Skeletal muscle cell (primary cell): ENCODE results near the gene SCAMP1.

ENCODE experiments used
- DNase-seq: peaks from one replicate; pipeline ENCODE4 v3.0.0-alpha.2; 2010; ENCODE audit warnings: low read depth
- H3K4me3 ChIP-seq: 2 replicates; pipeline ENCODE4 v1.5.1; 2011; ENCODE audit warnings: low read depth, mild to moderate bottlenecking, control low read depth, low read length, moderate library complexity

The SCAMP1 gene

GRCh38 chr5:78506261-78507024 lies 146.0 kb downstream of the SCAMP1 start:
- no peak overlapping the region for H3K4me3 ChIP-seq
- DNase-seq: no peak

DNA sequence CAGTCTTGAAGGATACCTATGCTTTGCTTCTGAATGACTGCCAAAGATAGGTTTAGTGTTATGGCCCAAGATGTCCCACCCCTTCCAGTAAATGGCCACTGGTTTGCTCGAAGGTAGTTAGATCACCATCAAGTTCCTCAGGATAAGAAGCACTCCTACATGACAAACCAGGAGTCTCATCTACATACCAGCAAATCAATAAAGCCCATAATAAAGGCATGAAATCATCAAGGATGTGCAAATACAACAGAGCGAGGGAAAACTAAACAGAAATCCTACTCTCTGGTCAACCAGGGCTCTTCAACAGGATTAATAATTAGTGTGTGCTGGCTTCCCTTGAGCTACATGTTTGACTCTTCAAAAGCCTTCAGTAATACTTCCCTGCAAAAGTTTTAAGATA lies 147.1 kb downstream of the SCAMP1 start:
- DNase-seq: no peak
- no peak overlapping the region for H3K4me3 ChIP-seq

- DNase-seq: no peak
- H3K4me3 ChIP-seq: no peak overlapping the region
These were observed 147.9 kb downstream of the SCAMP1 start for GRCh38 chr5:78508186-78508765.

GRCh38 chr5:78509145-78509865 lies 148.9 kb downstream of the SCAMP1 start:
- peak overlapping the region; percentile 32 for H3K4me3 ChIP-seq
- no peak for DNase-seq

DNA sequence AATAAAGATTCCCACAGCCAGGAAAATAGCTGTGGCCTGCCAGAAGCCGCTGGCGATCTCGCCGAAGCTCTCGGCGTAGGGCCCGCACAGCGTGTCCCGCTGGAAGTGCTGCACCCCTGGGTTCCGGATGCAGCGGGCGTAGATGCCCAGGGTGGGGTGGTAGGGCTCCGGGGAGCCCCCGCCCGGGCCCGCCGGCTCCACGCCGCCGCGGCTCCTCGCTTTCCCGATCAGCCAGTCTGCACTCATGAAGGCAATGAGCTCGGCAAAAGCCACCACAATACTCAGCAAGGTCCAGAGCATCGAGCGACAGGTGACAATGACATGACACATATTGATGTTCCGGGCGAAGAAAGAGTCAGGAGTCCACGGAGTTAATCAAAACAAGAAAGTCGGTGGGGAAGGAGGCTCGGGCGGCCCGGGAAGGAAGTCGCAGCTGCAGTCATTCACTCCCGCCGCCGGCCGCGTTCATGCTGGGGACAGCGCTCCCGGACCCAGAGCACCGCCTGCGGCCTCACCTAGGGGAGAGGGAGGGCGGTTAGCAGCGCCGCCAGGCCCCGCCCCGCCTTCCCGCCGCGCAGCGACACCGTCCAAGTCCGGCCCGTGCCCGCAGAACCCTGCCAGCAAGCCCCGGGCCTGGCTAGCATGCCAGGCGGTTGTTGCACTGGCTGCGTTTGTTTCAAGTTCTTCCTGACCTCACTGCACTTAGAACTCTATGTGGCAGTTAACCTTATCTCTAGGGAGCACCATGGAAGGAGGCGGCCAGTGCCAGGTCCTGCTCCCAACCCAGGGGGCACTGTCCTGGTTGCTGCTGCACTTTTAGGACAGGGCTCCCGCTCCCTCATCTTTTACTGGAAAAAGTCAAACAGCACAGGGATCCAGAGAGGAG lies 149.7 kb downstream of the SCAMP1 start:
- no peak for DNase-seq
- peak overlapping the region; percentile 32 for H3K4me3 ChIP-seq

GRCh38 chr5:78511121-78511906 lies 150.9 kb downstream of the SCAMP1 start:
- no peak for DNase-seq
- H3K4me3 ChIP-seq: no peak overlapping the region

DNA sequence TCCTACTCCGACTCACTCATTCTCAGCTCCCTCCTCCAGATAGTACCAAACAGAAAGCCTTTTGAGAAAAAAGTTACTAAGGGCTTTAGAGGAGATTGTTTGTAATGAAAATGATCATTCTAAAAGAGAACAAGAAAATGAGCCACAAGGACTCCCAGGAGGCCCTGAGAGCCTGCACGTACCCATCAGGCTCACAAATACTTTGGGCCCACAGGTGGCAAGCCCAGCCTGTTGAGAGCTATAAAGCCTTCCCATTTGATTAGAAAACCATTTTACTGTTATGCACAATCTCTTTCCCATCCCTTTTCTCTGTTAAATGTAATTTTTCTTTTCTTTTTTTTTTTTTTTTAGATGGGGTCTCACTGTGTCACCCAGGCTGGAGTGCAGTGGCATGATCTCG lies 152.0 kb downstream of the SCAMP1 start:
- no peak for DNase-seq
- no peak overlapping the region for H3K4me3 ChIP-seq

- H3K4me3 ChIP-seq: no peak overlapping the region
- no peak for DNase-seq
These were observed 153.0 kb downstream of the SCAMP1 start for GRCh38 chr5:78513441-78513840.

DNA sequence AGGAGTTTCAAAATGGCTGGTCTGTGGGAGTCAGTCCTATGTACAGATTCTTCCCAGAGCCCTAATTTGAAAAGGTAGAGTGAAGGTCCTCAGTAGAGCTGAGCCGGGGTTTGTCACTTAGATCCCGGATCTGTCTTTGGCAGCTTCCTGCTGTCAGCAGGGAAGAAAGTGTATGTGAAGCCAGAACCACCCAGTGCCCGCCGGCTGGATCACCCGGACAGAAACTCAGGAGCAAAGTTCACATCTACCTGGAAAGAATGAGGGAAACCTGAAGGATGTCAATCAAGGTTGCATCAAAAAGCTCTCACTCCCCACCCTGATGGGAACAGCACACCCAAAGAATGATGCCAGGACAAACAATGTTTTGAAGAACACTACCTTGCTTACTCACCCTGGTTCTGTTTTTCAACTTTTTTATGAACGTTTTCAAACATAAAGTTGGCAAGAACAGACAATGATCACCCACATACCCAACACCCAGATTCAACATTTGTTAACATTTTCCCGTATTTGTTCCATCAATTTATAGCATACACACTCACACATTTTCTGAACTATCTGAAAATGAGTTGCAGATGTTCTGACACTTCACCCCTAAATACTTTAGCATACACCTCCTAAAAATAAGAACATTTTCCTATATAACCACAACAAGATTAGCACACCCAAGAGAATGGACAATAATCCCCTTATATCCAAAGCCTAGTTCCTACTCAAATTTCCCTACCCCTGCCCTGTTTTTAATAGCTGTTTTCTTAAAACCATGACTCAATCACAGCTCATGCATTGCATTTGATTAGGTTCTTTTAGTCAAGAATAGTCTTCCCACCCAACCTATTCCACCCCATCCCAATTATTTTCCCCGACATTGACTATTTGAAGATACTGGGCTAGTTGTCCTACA lies 154.3 kb downstream of the SCAMP1 start:
- DNase-seq: no peak
- H3K4me3 ChIP-seq: no peak overlapping the region

DNA sequence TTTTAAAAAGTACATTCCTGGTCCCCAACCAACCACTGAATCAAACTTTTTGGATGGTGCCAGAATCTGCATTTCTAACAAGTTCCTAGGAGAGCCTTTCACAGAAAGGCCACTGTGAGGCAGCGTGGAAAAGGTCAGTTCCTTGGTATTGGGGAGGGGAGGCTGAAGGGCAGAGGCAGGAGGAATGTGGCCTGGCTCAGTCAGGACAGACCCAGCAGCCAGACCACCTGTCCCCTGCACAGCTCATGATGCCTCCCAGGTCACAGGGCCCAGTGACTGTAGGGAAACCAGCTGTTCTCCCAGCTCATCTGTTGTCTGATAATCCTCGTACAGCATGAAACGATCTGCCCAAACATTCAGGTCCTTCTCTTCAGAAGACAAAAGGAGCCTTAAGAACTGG lies 155.3 kb downstream of the SCAMP1 start:
- DNase-seq: no peak
- H3K4me3 ChIP-seq: no peak overlapping the region

DNA sequence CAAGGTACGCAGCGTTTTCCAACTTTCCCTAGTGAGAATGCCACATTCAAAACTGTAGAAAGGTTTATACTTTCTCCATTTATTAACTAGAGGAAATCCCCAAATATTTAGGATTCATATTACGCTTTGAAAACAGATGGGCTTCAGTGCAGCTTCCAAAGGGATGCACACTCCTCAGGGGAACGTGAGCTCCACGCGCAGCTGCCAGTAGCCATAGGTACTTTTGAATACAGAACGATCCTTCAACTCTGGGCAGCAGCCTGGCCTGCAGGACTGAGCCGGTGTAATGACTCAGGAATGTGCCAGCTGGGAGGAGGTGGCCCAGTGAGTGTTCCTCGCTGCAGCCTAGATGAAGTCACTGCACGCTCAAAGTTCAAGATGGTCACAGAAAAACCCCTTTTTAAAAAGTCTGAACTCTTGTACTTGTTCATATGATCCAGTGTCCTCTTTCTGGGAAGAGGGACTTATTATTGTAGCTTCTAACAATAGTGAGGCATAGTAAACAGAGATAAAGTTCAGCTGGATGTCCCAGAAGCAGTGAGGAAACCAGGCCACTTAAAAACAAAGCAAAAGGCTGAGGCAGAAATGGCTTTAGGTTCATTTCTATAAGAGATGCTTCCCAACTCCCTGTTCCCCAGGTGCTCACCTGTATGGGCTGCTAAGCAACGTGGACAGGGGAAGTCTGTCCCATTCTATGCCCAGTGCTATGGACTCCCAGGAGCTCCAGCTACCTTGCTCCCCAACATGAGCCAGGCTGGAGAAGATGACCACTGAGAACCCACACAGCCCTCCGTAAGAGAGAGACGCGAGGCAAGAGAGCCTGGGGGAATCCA lies 158.2 kb downstream of the SCAMP1 start:
- H3K4me3 ChIP-seq: no peak overlapping the region
- DNase-seq: peak; percentile 87

DNA sequence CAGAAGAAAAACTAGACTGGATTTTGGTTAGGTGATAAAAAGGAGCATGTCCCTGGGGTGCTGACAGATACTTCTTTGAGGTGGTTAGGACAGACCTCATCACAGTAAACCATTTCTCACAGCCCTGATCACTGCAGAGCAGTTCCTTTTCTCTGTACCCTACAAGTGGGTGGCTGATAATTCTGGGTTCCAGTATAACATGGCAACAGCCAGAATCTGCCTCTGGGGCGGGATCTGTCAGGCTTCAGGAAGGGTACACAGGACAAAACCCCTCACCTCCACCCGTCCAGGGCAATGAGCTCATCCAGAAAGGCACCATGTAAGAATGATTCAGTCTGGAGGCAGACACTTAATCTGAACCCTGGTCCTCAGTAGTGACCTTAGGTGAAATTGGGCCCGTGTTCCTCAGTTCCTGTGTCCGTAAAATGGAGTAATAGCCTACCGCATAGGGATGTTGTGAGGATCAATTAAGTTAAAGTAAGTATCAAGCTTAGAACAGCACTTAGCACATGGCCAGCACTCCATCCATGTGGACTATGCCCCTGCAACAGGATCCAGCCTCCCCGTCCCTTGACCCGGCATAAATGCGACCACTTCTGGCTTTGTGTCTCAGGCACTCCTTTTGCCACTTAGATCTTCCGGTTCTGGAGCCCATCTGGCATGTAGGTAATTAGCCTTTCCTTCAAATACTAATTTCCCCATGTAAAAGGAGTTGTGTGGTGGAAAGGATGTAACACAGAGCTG lies 159.0 kb downstream of the SCAMP1 start:
- DNase-seq: no peak
- H3K4me3 ChIP-seq: no peak overlapping the region

- no peak for DNase-seq
- no peak overlapping the region for H3K4me3 ChIP-seq
These were observed 161.0 kb downstream of the SCAMP1 start for GRCh38 chr5:78521455-78521854.

DNA sequence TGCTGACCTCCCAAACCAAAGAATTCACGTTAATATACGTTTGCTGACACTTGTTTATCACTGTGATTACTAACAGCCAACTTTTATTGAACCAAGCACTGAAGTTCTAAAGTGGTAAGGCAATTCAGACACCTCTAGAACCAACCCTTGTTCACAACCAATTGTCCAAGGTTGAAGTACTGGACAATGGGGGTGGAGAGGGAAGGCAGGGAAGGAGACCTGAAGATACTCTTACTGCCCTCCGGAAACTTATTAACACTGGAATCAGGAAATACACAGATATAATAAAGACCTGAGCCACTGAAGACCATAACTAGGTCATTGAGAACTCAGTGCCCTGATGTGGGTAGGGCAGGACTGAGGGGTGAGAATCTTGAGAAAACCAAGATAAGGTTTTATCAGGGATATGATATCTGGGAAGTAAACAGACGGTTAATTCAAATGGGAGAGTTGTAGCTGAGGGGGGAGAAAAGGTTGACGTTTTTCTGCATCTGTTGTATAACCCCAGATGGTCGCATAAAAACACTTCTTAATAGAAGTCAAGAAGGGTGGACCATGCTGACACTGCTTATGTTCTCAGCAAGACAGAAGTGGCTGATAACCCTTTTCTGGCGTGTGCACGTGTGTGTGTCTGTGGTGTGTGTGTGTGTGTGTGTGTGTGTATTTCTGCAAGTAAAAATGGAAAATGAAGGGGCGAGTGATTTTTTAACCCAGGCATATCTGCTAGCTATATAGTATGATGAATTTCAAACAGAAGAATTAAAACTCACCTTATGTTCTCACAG lies 162.3 kb downstream of the SCAMP1 start:
- no peak for DNase-seq
- no peak overlapping the region for H3K4me3 ChIP-seq

DNA sequence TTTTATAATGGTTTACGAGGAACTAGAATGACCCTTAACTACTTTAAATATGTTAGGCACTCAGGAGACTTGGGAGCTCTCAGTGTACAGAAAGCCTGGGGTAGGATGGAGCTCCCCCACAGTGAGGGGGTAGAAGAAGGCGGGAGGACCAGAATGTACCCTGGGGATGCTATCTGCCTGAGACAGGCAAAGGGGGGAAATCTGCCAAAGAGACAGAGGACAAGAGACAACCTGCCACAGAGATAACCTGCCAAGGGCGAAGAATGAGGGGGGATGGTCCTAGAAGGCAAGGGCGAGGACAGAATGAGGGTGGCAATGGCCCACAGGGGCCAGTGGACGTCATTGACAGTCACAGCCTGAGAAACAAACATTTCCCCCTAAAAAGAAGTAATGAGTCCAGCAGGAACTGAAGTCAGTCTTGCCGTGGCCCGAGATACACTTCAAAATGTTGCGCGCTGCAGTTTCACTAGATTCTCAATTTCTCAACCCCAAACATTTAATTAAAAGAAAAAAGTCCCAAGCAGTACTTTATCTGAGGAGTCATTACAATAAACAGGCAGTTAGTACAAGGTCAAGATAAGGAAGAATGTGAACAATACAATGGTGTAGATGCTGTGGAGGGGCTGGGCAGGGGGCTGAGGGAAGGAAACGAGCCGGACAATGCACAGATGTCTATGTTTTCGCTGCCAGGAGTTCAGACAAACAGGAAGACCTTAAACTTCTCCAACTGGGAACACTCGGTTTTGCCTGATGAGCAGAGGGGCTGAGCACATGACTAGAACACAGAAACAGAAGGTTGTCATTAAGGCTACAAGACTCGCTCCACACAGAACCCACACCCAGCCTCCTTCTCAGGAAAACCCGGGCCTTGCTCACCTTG lies 163.1 kb downstream of the SCAMP1 start:
- H3K4me3 ChIP-seq: no peak overlapping the region
- DNase-seq: no peak
